Hepatocyte (in vitro differentiated cells): ENCODE data around the gene TUBA4B.

Experiments
- CTCF ChIP-seq: fragments of 200-600 bp; sonication (generic); IDR thresholded peaks from 2 replicates; pipeline ENCODE4 v1.5.1; 2016; ENCODE audit warnings: antibody characterized with exemption, mild to moderate bottlenecking; ENCODE audit not compliant: poor library complexity
- EZH2 ChIP-seq: fragments of 200-600 bp; sonication (generic); IDR thresholded peaks from 2 replicates; pipeline ENCODE4 v1.6.1; 2016; ENCODE audit warnings: antibody characterized with exemption, mild to moderate bottlenecking, borderline replicate concordance

- no peak for TF ChIP-seq CTCF
- no peak for TF ChIP-seq EZH2
Measured at GRCh38 chr2:219229305-219230058, 23.6 kb upstream of the TUBA4B start, which contains the start of the genes ANKZF1 and ATG9A.
